HG02642 (cell line): ENCODE results near the gene HIBCH.
"Not testable (repeated sequence)": the region's sequence is repeated elsewhere in the genome, so short reads cannot be mapped to it uniquely, and the experiment has no call there.

Experiments
- ATAC-seq: cut with Tn5 transposase; IDR thresholded peaks from one replicate; pipeline ENCODE4 v1.9.1; 2021; ENCODE audit warnings: mild to moderate bottlenecking; ENCODE audit not compliant: unreplicated experiment, poor library complexity

Gene HIBCH

DNA sequence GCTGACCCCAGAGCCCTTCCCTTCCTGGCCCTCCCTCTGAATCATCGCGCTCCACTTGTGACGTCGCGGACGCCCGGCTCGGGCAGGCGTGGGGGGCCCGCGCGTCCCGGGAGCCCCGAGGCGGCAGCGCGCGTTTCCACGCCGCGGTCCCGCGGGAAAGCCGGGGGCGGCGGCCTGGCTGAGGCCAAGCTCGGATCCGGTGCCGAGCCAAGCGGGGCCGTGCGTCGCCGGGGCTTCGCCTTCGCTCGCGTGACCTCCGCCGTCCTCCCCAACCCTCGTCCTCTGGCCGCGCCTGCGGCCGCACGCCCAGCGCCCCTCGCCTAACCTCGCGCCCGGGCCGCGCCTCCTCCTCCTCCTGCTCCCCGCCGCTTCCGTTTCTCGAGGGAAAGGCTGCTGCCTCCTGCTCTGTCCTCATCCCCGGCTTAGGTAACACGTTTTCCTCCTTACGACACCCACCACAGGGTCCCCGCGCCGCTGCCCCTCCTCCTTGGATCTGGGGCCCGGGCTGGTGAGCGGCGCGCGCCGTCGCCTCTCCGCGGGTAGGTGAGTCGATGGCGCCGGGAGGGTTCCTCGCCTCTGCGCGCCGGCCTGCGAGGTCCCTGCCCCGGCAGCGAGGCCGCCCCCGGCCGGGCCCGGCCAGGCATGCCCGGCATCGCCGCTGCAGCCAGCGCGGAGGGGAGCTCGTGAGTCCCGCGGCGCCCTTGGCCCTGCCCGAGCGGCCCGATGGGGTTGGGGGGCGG is 24.1 kb upstream of the HIBCH start, which contains the start of gene INPP1:
Gene INPP1, plus strand, starts transcription at position 54 of the 740 bp plus-strand sequence. CDS start 16,514 bp downstream, outside the sequence.
- peak; percentile 70 for ATAC-seq

DNA sequence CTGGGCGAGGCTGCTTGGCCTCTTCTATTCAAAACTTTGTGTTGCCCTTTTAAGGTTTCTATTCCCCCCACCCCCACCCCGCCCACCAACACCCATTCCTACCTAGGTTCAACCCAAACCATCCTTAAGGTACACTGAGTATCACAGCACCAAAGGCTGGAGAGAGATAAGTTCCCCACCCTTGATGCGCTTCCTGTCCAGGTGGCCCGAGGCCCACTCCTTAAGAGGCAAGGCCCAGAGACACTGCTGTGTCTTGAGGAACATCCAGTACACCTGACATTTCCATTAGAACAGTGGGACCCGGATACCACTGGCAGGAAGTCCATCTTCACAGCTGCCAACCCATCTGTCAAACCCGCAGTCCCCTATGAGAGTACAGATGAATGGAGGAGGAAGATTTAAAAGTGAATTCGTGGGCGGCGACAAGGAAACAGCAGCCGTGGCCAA is 23.5 kb upstream of the HIBCH start:
- no peak for ATAC-seq

DNA sequence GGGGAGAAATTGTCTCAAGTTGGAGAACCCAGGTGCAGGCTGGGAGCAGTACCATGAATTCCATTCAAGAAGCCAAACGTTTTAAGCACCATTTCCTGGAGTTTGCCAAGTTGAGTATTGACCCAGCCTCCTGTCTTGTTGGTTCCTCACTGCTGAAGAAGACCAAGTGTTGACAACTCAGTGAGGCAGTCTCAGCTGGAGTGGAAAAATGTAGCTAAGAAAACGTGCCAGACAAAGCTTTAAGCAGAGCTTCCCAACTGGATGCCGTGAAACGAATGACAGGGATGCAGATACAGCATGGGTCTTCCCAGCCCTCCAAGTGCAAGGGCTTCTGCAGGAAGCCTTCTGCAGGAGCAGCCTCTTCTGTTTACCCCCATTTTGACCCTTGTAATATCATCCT is 23.0 kb upstream of the HIBCH start:
- no peak for ATAC-seq

DNA sequence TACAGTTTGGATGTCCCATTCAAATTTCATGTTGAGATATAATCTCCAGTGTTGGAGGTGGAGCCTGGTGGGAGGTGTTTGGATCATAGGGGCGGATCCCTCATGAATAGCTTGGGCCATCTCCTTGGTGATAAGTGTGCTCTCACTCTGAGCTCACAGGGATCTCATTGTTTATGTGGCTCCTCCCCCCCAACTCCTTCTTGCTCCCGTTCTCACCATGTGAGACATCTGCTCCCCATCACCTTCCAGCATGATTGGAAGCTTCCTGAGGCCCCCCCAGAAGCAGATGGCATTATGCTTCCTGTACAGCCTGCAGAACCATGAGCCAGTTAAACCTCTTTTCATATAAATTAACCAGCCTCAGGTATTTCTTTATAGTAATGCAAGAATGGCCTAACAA is 20.7 kb upstream of the HIBCH start:
- ATAC-seq = no peak

DNA sequence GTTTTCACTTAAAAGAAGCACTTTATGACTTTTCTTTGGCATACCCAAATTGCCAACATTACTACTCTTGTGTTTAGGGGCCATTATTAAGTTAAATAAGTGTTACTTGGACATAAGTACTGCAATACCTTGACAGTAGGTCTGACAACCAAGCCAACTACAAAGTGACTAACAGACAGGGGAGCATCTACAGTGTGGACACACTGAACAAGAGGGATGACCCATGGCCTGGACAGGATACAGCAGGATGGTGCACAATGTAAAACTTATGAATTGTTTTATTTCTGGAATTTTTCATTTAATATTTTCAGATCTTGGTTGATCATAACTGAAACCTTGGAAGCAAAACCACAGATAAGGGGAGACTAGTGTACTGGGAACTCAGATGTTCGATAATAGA is 19.8 kb upstream of the HIBCH start:
- ATAC-seq = no peak

DNA sequence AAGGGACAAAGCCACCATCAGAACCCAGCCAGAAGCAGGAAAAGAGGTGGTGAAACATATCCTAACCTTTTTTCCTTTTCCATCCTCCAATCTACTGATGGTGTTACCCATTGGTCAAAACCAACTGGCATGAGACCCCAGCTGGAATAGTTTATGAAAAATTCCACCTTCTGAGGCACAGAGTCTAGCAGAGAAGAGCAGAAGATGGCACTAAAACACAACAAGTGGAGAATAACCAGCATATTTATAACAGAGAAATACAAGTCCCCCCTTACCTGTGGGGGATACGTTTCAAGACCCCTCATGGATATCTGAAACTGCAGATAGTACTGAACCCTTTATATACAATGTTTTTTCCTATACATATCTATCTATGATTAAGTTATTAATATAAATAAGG is 18.8 kb upstream of the HIBCH start:
- no peak for ATAC-seq

DNA sequence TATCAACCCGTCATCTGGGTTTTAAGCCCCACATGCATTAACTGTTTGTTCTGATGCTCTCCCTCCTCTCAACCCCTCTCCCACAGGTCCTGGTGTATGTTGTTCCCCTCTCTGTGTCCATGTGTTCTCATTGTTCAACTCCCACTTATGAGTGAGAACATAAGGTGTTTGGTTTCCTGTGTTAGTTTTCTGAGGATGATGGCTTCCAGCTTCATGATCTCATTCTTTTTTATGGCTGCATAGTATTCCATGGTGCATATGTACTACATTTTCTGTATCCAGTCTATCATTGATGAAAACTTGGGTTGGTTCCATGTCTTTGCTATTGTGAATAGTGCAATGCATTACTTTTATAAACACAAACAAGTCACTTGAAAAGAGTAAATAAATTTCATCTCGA is 16.8 kb upstream of the HIBCH start:
- no peak for ATAC-seq

DNA sequence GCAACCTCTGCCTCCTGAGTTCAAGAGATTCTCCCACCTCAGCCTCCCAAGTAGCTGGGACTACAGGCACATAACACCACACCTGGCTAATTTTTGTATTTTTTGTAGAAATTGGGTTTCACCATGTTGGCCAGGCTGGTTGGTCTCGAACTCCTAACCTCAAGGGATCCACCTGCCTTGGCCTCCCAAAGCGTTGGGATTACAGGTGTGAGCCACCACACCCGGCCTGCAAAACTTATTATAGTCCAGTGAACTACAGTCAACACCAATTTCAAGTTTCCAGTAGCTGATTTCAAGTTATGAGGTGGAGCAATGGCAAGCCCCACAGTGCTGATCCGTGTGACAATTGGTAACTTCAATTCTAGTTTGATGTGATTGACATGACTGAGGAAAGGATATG is 16.0 kb upstream of the HIBCH start:
- not testable (repeated sequence) for ATAC-seq

DNA sequence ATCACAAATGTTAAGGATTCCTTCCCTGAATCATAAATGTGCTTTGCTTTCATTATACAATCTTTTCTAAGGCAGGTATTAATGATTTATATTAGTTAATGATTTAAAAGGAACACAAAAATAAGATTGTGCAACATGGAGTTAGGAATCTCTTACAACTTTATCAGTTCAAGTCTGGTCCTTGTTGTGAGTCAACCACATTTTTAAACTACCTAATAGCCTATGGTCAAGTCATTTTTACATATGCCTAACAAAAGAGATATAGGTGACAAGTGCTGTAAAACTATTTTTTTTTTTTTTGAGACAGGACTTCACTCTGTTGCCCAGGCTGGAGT is 15.6 kb upstream of the HIBCH start:
- ATAC-seq = no peak

DNA sequence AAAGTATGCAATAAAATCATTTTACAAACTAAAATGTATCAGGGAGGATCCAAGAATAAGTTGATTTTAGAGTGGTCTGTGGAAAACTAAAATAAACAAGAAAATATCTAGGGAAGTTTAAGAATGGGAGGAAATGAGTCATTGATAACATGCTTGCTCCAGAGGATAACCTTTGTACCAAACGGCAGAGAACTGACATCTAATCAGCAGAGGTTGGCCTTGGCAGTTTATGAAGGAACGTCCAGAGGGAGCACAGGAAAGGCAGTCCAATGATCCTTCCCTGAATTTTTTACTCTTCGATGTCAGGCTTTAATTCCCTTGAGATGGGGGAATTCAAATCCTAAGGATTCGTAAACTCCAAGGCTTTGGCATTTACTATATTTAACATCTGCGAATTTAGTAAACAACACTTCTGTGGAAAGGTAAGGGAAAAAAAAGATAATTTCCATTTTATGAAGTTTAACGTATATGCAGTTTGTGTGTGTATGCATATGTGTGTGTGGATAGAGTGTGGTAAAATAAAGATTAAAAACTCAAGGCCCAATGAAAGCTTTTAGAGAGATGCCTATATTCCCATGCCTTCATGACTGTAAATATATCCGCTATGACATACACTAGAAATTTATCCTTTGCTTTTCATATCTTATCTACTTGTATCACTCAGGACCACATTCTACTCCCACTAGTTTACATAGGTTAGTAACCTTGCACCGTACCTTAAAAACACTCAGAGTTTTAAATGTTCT is 15.0 kb upstream of the HIBCH start:
- ATAC-seq = no peak

DNA sequence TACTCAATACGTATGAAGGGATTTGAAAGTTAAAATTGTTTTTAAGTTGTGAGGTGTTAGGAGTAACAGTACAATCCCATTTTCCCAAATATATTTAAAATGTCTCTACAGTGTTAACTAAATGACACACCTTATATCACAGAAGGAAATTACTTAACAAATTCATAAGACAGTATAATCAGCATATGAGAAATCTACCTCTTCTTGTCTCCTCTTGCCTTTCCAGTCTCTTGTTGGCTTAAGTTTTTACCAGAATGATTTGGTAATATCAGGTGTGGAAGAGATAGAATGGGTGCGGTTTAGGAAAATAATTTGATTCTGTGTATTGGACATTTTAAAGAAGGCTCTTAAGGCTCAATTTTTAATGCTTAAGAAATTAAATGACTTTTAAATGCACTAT is 14.3 kb upstream of the HIBCH start:
- ATAC-seq = no peak

DNA sequence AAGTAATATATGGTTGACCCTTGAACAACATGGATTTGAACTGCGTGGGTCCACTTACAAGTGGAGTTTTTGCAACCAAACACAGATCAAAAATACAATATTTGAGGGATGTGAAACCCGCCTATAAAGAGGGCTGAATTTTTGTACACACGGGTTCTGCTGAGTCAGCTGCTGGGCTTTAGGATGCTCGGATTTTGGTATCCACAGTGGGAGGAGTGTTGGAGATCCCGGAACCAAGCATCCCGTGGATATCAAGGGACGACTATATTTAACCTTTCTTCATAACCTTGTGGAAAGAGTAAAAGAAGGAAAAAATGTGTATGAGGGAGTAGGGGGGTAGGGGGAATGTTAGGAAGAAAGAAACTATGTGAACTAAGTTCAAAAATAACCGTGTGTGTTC is 13.8 kb upstream of the HIBCH start:
- no peak for ATAC-seq

DNA sequence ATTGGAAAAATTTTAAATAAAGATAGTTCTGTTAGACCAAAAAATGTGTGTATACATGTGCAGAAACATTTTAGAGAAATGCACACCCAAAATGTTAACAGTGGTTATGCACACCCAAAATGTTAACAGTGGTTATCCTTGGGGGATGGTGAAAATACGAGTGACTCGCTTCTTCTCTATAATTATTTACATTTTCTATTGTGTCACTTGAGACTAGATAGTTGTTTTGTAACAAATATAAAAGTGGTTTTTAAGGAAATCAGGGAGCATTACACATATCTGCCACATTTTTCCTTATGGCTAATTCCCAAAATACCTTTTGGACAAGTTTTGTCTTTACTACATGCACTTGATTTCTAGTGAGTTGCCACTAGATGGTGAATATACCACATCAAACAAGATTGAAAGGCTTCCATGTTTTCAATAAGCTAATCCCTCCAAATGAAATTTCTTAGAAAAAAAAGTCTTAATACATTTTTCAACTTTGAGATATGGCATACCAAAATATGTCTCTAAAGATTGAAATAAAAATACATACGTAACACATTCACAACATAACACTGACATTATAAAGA is 9.0 kb upstream of the HIBCH start:
- ATAC-seq = no peak

DNA sequence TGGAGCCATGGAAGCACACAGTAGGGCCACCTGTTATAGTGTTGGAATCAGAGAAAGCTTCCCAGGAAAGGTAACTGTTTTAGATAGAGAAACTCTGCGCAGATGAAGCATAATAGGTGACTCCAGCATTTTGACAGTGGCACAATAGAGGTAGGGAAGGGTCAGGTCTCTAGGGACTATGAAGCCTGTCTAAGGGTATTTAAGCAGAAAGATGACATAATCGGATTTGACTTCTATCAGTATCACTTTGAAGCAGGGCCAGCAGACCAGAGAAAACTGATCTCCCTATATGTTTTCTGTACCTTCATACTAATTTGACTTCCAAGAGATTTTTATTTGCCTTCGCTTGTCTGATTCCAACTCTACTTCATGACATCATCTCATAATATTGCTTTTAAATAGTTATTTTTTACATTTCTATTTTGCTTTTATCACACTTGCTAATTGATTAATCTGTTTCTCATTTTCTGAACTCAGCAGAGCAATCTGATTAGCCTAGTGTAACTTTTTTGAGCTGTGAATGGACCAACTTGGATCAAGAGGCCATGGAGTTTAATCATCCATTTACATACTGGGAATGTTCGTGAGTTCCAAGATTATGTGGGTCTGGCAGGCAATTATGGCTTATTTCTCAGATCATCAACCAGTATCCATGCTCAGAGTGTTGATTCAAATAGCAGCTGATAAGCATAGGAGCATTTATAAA is 8.4 kb upstream of the HIBCH start:
- no peak for ATAC-seq

DNA sequence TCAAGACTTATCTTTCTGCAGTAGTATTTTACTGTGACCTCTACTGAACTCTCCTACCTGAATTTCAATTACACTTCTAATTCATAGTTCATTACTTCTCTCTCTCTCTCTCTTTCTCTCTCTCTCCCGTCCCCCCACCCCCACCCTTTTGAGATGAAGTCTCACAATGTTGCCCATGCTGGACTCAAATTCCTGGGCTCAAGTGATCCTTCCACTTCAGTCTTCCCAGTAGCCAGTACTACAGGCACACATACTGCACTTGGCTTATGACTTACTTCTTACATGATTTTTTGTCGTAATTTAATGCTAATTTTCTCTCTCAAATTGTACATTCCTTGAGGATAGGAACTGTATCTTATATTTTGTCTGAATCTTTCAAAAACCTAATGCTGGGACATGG is 6.0 kb upstream of the HIBCH start:
- no peak for ATAC-seq

DNA sequence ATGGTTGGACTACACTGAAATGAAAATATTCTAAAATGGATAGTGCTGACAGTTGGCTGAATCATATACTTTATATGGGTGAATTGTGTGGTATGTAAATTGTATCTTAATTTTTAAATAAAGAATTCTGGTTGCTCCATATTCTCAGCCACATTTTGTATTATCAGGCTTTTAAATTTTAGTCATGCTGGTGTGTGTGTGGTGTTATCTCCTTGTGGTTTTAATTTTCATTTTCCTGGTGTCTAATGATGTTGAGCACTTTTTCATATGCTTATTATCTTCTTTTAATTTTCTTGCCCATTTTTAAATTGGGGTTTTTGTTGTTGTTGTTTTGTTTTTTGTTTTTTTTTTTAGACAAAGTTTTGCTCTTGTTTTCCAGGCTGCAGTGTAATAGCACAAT is 3.8 kb upstream of the HIBCH start:
- no peak for ATAC-seq

DNA sequence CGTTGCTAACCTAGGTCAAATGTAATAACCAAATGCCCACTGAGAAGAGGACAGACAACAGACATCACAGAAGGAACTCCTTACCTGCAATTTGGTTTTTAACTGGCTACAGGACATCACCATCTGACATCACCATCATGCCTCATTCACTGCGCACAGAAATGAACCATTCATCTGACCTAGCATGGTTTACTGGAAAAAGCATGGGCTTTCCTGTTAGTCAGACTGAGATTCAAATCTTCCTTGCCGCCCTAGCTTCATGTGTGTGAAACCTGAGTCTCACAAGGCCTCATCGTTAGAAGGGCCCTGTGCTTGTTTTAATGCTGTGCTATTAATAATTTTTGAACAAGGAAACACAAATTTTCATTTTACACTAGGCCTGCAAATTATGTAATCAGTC is 1.1 kb upstream of the HIBCH start:
- no peak for ATAC-seq

DNA sequence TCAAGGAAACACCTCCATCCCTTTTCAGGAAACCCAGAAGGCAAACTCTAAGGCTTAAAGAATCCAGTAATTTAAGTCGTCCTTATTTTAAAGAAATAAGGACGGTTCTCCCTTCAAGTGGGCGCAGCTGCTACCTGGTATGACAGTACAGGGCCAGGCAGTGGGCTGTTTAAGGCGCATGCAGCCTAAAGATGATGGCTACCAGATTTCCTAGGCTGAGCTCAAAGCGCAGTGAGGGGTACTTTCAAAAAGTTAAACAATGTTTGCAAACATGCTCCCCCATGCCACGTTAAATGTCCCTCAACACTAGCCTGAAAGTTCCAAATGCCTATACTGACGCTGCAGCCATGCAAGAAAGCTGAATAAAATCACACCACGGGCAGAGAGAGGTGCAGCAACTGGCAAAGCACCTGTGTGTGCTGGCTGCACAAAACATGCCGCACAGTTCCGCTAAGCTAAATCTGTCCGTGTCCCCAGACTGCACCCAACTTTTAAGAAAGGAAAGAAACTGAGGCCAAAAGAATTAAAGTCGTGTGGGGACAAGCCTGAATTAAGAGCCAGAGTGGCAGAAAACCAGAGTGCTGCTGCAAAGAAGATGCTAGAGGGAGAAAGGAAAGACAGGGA is 583 bp downstream of the HIBCH start:
- peak; percentile 42 for ATAC-seq

DNA sequence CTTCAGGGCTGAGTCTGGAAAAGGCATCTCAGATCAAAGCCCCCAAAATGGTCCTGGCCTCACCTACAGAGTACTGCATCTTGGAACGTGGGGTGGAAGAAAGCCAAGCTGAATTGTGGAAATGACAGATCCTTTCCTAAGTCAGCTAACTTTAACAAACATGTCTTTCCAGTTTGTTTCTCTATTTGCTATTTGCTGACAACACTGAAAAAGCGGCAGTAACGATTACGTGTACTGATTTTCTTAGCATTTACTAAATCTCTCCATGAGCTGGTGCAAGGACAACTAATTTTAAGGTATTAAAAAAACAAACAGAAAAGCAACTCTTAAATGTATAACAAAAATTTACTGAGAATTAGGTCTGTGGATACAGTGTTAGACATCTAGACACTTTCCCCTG is 1.1 kb downstream of the HIBCH start:
- no peak for ATAC-seq

DNA sequence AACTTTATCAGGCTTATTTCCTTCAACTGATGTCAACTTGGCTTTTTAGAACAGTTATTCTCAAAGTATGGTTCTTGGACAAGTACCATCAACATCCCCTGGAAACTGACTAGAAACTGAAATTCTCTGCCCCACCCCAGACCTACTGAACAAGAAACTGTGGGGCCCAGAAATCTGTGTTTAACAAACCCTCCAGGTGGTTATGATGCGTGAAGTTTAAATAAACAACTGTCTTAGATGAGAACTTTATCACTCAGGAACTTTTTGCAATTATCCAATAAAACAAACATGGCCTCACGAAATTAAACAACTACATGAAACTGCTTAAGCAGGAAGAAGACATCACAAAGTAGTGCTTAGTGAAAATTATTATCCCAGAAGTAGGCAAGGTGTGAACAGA is 4.4 kb downstream of the HIBCH start:
- no peak for ATAC-seq

DNA sequence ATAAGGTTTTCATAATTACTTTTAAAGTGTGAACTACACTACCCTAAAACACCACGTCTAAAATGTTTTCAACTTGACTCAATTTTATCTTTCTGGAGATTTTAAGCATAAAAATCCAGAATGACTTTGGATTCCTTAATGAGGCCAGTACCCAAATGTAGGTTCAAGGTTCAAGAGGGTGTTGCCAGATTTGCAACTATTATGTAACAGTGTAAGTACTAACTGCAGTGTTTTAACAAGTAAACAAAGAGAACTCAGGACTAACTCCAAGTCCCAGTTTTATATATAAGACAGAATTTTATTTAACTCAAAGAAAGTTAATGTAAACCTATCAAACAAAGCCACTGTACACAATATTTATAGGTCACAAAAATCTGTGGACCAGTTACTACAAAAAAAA is 5.7 kb downstream of the HIBCH start:
- ATAC-seq = no peak
